GM12873 (cell line): ENCODE results near the gene VILL.

Source experiments
- CTCF ChIP-seq: IDR thresholded peaks from 2 replicates; pipeline ENCODE4 v1.5.1; 2012; ENCODE audit warnings: low read depth, mild to moderate bottlenecking, moderate library complexity, low read length, control low read depth; ENCODE audit not compliant: insufficient read depth; ENCODE audit errors: missing control alignments

Gene VILL

GRCh38 chr3:37945807-37946530 lies 44.6 kb upstream of the VILL start:
- no peak for TF ChIP-seq CTCF

- TF ChIP-seq CTCF: no peak
Measured at GRCh38 chr3:37946531-37946889, 44.1 kb upstream of the VILL start.

GRCh38 chr3:37949866-37950265 lies 40.7 kb upstream of the VILL start:
- no peak for TF ChIP-seq CTCF

- TF ChIP-seq CTCF: no peak
Measured at GRCh38 chr3:37952564-37952963, 38.0 kb upstream of the VILL start.

- no peak for TF ChIP-seq CTCF
Measured at GRCh38 chr3:37953226-37953625, 37.4 kb upstream of the VILL start.

GRCh38 chr3:37953707-37954394 lies 36.7 kb upstream of the VILL start:
- TF ChIP-seq CTCF: no peak

GRCh38 chr3:37954881-37955280 lies 35.7 kb upstream of the VILL start:
- no peak for TF ChIP-seq CTCF
